GM18870 (cell line): Measurements from ENCODE around the gene IGF2R.
"Not testable (repeated sequence)": the region's sequence is repeated elsewhere in the genome, so short reads cannot be mapped to it uniquely, and the experiment has no call there.

Experiments used
- ATAC-seq: cut with Tn5 transposase; IDR thresholded peaks from one replicate; pipeline ENCODE4 v1.9.1; 2021; ENCODE audit warnings: moderate library complexity; ENCODE audit not compliant: unreplicated experiment

The IGF2R gene

DNA sequence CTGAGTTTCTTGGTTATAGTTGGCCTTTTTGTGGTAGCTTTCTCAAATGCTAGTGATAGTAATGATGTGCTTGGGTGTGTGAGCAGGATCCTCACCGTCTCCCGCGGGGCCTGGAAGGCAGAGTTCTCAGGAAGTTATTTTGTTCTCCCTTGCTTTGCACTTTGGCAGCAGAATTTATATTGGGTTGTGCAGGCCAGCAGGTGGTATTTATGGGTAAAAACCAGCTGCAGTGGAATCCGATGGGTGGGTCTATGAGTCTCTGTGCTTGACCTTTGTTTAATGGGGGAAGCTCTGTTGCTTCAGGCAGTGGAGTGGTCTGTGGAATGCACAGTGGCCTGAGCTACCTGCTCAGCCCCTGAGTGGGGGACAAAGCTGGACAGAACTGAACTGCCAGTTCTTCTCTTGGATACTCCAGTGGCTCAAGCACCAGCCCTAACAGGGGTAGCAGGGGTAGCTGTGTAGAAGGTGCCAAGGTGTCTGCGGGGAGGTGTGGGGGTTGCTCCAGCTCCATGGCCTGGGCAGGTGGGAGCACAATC, 27.3 kb downstream of the IGF2R start:
- ATAC-seq, result no peak

DNA sequence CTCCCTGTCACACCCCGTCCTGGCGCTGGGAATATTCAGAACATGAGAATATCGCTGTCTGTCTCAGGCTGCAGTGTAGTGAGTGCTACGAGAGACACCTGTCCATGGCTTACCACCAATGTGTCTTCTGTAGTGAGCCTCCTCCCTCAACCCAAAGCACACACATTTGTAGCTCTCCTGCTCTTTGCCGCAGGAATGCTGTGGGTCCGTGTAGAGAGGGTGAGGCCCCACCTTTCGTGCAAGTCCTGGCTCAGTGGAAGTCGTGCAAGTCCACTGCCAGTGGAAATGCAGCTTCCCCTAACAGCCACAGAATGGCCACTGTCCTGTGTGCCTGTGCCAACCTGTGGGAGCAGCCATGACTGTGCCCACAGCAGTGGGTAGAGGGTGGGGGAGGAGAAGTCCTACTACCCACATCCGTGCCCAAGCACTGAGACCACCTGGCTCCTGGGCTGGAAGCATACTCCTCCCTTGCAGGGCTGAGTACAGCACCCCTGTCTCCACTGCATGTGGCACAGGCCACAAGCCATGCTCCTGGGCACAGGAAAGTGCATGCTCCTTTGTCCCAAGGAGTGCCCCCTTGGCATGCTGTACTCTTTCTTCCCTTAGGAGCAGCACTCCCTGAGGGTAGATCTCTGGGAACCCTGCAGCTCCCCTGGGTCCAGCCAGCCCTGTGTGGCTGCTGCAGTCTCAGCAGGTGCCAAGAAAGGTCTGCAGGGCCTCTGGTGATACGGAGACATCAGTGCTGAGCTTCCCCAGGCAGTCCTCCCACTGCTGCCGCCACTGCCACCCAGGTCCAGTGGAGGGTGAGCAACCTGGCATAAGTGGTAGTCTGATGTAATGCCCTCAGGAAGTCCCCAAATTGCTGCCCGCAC, 28.0 kb downstream of the IGF2R start:
- no peak for ATAC-seq

DNA sequence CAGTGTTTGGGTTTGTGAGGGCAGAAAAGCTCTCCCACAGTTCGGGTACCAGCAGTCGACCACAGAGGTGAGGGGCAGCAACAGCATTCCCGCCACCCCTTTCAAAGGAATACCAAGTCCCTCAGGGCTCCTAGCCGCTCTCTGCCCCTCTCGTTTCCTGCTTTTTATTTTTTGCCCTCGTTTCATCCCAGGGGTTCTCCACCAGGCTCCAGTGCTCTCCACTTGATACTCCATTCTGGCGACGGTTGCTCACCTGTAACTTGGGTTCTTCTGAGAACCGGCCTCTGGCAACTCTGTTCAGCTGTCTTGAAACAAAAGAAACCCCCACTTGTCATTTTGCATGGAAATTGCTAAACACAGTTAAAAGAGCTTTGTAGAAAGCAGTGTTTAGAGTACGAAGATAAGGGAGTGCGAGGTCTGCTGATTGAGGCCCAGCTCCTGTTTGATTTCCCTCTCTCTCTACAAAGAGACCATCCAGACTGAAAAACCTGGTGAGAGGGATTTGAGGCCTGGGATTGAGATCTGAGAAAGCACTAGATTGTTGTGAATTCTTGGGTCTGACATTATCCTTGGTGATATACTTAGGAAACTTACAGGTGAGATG, 28.7 kb downstream of the IGF2R start:
- no peak for ATAC-seq

DNA sequence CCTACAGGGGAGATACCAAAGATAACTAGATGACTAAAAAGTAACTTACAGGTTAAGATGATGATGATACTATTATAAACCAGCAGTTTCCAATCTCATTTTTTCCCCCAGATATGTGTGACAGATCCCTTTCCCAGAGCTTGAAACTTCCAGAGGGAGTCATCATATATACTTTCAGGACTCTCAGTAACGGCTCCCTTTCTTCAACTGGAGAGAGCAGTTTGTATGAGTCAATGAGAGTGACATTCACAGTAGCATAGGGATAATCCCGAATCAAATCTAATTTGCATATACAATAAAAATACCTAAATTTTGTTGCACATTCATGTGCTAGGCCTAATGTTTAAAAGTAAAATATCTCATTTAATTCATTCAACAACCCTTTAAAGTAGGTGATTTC, 29.7 kb downstream of the IGF2R start:
- no peak for ATAC-seq

DNA sequence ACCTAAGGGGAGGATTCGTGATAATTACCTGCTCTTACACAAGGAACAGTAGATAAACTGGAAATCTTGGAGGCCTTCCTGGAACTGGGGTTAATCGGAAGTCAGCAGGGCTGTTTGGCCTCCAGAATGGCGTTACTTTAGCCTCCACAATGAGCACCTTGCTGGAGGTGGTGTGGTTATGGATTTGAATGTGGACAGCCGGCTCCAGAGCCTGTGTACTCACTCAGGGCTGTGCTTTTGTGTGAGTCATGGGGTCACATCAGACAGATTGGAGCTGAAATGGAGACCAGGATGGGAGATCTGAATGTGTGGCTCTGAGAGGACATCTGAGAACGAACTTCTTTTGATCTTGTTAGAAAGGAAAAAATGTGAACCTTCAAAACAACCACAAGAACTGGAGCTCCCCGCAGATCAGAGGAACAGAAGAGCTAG, 30.4 kb downstream of the IGF2R start:
- no peak for ATAC-seq

DNA sequence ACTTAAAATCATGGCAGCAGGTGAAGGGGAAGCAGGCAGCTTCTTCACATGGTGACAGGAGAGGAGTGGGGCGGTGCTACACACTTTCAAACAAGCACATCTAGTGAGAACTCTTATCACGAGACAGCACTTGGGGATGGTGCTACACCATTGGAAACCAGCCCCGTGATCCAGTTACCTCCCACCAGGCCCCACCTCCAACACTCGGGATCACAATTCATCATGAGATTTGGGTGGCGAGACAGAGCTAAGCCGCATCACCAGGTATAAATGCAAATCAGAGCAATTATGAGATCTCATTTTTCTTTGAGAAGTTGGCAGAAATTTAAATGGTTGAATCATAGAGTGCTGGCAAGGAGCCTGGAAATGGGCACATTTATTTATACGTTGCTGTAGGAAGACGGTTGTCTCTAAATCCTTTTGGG, 31.4 kb downstream of the IGF2R start:
- no peak for ATAC-seq

DNA sequence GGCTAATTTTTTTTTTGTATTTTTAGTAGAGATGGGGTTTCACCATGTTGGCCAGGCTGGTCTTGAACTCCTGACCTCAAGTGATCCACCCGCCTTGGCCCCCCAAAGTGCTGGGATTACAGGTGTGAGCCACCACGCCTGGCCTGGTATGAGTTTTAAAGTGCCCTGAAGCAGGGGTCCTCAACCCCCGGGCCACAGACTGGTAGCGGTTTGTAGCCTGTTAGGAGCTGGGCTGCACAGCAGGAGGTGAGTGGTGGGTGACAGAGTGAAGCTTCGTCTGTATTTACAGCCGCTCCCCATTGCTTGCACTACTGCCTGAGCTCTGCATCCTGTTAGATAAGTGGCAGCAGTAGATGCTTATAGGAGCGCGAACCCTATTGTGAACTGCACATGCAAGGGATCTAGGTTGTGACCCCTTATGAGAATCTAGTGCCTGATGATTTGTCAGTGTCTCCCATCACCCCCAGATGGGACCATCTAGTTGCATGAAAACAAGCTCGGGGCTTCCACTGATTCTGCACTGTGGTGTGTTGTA, 32.1 kb downstream of the IGF2R start:
- not testable (repeated sequence) for ATAC-seq

DNA sequence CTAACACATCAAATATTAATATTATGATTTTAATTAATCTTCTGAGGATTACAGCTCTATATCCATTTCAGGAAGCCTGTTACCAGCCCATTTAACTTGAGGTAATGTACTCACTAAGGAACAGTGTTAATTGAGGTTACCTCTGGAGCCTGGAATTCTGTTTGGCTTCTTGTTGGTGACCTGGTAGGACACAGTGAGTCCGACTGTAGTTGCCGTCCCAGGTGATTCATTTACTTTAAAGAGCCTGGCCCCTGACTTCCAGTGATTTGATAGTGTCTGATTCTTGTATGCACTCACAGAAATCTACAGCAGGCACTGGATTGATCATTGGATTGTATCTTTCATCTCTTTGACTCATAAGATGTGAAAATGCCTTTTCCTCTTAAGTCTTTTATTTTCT, 34.0 kb downstream of the IGF2R start:
- no peak for ATAC-seq

DNA sequence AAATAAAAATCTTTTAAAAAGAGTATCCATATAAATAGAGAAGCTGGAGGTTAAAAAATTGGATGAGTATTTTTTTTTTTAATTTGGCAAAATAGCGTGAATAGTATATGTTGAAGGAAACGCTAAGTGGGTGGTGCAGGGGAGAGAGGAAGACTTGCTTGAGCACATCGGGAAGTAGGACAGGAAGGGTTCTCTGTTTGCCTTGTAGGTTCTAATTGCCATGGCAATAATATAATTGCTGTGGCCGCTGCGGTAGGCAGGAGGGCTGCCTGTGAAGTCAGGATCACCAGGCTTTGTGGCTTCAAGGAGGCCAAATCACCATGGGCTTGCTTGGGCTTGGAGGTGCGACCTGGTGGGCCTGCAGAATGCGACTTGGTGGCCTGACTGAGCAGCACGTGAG, 35.1 kb downstream of the IGF2R start:
- no peak for ATAC-seq

DNA sequence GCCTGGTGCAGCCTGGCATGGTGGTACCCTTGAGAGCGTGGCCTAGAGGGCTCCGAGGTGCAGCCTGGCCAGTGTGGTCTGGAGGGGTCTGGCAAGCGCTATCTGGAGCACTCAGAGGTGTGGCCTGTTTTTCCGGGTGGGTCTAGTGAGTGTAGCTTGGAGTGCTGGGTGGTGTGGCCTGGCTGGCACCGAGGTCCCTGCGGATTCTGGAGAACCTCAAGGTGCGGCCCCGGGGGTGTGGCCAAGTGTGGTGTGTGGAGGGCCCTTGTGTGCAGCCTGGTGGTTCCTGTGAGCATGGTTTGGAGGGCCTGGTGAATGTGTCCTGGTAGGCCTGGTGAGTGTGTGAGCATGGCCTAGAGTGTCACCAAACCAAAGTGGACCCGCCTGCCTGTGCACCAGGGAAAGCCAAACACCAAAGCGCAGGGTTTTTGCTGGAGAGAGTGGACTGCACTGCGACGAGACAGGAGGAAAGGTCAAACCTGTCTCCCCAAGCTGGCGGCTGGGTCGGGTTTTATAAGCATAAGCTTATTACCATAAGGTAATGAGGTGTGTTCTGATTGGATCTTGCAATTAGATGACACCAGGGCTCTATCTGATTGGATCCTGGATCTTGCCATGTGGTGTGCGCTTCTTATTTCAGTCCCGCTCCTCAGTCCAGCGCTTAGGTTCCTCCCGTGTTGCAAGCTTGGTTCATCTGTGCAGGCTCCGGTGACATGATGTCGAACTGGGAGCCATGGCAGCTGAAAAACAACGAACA, 35.7 kb downstream of the IGF2R start:
- ATAC-seq, result no peak

DNA sequence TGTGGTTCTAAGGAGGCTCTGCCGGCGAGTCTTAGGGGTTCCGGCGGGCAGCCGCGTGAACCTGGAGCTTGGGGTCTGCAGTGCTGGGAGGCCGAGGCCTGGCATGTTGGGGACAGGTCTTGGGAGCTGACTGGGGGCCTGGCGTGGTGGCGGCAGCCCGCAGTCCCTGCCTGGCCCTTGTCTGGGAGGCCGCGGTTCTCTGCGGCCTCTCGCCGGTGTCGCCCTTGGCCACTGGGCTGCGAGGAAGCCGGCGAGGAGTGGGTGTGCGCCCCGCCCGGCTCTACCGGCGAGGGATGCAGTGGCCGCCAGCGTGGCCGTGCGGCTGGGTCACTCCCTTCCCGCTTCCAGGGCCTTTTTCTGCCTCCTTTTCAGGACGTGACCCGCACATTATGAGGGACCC, 36.3 kb downstream of the IGF2R start:
- ATAC-seq, result no peak

DNA sequence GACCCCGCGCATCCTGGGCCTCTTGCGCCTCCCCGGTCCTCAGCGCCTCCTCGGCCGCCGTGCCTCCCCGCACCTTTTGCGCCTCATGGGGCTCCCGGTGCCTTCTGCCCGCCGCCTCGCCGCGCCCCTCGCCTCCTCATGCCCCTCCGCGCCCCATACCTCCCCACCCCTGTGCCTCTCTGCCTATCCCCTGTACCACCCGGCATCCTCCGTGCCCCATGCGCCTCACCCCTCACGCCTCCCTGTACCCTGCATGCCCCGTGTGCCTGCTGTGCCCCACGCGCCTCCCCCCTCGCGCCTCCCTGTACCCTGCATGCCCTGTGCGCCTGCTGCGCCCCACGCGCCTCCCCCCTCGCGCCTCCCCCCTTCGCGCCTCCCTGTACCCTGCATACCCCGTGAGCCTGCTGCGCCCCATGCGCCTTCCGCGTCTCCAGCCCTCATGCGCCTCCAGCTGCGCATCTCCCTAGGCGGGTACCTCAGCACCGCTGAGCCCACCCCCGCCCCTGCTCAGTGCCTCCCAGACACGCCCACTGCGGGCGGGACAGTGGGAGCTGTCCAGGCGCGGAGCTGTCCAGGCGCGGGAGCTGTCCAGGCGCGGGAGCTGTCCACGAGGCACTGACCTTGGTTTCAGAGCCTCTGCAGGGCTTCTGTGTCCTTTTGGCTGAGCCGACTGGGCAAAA, 37.1 kb downstream of the IGF2R start:
- no peak for ATAC-seq

DNA sequence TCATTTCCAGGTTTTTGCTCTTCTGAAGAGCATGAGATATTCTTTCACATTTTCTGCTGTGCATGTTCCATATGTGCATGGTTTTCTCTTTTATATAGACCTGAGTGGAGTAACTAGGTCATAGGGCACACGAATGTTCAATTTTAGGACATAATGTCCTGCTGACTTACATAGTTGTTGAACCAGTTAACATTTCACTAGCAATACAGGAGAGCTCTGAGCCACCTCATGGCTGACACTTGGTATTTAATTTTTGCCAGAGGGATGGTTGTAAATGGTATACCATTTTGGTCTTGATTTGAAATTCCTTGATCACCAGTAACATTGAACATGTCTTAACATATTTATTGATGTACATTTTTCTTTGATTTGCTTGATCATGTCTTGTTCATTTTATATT, 38.3 kb downstream of the IGF2R start:
- ATAC-seq, result no peak

DNA sequence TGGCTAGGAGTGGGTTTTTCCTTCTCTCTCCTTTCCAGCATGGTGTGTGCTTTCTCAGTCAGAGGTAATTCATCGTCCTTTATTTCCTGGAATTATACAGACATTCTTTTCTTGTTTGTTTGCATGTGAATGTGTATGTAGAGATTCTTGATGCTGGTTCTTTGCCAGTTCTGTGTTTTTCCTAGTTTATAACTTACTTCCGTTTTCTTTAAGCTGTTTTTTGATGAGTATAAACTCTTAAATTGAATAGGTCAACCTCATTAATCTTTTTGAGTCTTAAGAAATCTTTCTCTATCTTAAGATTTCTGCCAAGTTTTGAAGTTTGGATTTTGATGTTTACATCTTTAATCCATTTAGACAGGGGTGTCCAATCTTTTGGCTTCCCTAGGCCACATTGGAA, 38.7 kb downstream of the IGF2R start:
- ATAC-seq, result no peak

DNA sequence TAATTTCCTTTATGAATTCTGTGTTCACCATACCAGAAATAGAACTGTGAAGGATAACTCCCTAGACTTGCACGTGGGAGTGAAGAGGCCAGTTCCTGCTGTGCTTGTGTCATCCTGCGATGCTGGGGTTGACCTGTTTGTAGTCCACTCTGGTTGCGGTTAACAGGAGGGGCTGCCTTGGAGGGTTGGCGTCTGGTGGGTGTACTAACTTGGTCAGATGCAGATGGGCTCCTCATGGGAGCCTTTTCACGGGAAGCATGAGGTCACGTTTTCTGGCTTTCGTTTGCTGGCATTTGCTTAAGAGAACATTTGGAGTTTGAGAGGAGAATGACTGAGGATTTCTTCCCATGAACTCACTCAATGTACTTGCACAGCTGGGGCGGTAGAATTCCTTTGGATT, 41.2 kb downstream of the IGF2R start:
- no peak for ATAC-seq

DNA sequence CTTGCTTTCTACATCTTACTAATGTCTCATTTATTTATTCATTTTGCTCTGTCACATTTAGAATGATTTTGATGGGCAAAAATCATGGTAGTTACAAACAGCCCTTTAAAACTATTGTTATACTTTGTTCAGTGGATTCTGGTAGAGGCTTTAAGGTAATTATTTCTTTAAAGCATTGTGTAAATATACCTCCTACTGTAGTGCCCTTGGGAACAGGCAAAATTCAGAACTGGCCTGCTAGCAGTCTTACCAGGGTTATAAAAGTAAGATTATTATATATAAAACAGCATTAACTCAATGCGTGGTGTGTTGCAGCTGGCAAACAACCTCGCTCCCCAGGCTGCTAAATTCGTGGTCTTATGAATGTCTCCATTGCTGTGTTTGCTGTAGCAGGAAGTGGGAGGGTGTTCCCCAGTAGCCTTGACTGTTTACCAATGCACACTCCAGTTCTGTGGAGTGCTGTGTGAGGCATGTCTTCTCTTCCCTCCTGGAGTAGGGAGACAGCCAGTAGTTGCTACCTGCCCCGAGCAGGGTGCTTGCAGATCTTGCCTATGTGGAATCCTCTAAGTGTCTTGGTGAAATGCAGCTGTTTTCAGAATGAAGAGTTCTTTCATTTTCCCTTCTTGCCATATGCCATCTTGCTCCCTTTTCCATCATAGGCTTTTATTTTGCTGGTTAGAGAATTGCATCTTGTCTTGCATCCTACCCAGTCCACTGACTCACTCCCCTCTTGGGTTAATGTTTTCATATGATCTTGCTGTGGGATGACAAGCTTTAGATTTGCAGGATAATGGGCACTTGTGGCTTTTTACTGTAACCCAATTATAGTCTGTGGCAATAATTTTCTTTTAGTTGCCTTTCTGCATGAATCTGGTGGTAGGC, 45.3 kb downstream of the IGF2R start:
- ATAC-seq, result no peak

DNA sequence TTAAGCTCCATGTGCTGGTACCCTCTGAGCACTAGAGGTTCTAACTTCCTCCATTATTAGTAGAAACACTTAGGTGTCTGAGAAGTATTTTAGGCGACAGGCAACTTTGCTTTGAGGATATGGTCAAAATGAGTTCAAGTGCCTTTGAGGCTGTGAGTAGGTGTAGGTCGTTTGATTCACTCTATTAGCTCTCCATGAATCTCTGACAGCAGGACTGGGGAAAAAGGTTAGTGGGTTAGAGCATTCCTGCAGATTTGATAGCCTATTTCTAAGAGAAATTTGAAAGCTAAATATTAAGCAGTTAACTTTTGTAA, 45.9 kb downstream of the IGF2R start:
- ATAC-seq, result no peak

DNA sequence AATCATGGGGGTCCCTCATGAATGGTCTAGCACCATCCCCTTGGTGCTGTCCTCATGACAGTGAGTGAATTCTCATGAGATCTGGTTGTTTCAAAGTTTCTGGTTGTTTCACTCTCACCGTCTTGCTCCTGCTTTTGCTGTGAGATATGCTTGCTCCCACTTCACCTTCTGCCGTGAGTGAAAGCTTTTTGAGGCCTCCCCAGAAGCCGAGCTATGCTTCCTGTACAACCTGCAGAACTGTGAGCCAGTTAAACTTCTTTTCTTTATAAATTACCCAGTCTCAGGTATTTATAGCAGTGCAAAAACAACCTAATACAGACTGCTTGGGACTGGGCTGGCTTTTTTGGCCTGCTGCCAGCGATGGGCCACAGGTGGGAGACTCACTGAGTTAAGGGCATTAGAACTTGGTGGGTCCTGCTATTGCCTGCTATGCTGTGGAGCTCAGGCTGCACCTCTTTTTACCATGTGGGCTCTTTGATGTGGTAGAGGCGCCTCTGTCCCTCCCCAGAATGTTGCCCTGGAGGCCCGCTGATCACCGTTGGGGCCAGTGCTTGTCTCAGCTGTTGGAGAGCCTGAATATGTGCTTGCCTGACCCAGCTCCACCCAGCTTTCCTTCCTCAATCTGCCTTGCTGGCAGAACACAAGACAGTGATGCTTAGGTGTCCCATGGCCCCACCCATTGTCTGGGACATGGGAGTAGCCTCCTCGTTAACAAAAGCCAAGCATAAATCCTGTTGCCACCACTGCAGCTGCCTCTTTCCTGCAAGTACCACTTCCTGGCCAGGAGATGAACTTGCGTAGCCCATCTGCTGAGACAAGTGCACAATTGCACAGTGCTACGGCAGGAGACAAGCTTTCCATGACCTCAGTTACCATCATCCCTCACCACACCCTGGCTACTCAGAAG, 47.1 kb downstream of the IGF2R start:
- ATAC-seq, result no peak

DNA sequence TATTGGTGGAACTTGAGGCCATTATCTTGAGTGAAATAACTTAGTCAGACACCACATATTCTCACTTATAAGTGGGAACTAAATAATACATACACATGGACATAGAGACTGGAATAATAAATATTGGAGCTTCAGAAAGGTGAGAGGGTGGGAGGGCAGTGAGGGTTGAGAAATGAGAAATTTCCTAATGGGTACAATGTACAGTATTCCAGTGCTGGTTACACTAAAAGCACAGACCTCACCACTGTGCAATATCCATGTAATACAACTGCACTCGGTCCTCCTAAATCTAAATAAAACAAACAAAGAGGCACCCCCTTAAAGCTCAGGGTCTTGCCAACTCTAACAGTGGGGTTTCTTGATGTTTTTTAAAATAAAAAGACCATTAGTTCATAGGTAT, 53.2 kb downstream of the IGF2R start:
- ATAC-seq, result no peak
